NCI-H226 (cell line): ENCODE measurements around the gene CAPN8.

Experiments used
- DNase-seq: peaks from one replicate; pipeline ENCODE4 v3.0.0-alpha.2; 2015

Gene CAPN8

DNA sequence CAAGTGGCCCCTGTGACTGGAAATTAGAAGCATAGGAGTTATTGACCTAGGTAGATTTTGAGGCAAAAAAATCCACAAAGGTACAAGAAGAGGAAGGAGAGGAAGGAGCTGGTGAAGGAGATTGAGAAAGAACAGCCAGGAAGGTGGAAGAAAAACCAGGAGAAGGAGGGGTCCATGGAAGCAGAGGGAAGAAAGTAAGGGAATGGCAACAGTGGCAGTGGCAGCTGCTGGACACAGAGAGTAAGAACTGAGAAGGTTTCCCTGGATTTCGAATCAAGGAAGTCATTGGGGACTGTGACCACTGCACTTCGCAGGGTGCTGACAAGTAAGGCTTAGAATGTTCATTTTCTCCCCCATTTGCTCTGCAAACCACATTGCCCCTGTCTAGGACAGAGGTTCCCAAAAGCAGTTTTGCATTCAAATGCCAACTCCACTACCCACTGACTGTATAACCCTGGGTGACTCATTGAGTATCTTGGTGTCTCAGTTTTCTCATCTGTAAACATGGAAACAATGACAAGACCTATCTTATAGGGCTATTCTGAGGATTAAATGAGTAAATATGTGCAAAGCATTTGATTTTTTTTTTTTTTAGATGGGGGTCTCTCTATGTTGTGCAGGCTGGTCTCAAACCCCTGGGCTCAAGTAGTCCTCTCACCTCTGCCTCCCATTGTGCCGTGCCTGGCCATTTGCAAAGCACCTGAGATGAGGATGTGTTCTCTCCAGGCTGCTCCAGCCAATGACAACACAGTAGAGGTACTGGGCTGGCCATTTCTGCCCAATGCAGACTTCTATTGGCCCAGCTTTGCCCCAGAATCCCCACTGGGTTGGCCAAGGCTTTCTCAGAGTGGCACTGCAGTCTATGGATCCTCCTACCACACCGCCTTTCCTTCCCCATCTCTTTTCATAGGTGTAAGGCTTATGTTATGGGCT is 37.5 kb upstream of the CAPN8 start:
- DNase-seq = no peak

DNA sequence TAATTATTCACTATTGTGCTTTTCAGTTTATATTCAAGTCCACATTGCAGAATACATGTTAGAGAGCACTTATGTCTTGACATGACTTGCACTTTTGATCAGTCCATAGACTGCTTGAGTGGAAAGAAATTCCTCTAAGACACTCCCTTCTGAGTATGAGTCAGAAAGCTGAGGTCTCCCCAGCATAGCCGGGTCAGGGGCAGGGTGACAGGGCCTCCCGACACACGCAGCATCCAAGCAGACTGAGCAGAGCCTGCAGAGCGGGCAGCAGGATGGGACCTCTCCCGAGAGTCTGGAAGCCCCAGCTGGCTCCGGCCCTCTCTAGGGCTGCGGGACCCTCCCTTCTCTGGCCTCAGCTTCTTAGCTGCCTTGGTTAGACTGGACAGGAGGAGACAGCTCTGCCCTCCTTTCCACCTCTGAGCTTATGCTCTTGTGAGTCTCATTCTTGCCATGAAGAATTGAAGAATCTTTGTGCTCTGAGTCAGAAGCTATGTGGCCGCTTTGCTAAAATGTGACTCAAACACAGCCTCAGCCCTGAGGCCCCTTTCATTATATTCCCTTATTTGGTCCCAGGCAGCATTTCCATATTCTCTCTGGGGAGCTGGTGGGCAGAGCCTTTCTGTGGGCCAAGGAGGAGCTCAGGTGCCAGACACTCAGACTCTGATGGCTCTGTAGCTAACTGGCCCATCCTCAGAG is 35.6 kb upstream of the CAPN8 start:
- DNase-seq = peak; percentile 83

DNA sequence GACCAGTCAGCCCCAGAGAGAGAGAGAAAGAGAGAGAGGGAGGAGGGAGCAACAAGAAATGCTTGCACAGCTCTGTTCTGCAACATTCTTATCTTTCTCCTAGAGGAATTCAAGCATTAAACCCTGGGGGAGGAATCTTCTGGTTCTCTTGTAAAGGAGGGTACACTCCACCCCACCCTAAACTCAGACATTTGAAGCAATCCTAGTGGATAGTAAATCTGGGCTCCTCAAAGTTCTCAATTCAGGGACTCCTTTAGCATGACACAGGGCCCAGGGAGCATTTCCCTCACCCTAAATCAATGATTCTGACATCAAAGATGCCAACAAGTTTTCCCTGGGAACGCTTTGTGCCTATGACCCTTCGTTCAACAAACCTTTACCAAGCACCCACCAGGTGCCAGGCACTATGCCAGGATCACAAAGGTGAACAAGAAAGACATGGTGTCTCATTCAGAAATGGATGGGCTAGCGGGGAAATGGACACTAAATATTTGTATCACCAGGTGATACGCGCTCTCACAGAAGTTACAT is 35.0 kb upstream of the CAPN8 start:
- peak; percentile 68 for DNase-seq

DNA sequence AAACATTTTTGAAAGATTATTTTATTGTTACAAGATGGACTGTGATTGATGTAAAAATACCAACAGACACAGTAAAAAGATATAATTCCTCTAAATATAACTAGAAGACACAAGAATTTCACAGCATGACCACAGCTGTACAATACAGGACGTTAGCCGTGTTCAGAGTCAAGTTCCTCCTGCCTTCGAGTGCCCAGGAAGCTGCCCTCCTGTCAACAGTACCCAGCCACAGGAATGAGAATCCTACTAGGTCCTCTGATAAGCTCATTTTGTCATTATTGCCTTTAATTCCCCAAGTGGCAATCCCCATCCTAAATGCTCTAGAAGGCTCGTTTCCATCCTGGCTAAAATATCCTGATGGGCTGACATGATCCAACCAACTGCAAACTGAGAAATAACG is 30.4 kb upstream of the CAPN8 start:
- no peak for DNase-seq

DNA sequence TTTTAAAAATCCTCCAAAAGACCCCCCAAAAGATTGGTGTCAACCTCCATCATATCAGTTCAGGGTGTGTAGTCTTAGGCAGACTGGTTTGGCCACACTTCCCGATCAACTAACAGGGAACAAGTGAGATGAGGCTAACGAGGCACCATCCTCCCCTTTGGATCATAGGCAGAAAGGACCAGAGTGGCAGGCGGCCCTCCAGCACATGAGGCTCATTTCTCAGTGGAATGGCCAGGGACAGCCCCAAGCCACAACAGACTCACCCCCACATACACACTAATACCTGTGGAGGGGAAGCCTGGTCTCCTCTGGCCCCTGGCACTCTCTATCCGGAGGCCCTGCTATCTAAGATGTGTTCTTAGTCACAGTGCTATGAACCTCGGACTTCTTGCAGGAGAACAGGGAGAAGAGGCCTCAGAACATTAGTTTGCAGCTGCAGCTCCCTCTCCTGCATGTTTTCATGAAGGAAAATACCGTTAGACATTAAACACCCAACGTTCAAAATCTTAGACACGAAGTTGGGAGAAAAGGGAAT is 29.6 kb upstream of the CAPN8 start:
- no peak for DNase-seq

DNA sequence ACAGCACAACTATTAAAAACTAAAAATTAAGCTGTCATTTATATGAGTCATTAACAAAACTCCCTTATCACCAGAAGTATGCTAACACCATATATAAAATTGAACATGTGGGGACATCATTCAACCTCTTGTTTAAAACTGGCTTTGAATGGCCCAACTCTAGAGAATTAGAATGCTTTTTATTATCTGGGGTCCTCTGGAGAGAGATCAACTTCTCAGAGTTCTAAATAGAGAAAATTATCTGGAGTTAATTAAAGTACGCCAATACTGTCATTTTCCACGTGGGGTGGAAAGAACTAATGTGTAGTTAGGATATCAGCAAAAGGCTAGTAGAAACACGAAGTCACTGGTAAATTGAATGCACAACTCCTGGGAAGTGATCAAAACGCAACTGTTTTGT is 25.6 kb upstream of the CAPN8 start:
- DNase-seq = no peak

DNA sequence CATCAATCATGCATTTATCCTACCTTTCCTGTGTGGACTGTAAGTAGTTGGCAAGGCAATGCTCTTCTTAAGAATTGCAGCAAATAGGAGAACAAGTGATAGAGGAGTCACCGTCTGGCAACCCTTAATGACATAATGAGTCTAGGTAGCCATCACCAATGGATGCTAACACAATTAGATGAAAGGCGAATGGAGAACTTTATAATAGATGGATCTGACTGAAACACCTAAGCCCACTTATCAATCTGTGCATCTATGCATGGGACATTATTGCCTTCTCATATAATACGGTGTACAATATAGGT is 18.9 kb upstream of the CAPN8 start:
- no peak for DNase-seq

DNA sequence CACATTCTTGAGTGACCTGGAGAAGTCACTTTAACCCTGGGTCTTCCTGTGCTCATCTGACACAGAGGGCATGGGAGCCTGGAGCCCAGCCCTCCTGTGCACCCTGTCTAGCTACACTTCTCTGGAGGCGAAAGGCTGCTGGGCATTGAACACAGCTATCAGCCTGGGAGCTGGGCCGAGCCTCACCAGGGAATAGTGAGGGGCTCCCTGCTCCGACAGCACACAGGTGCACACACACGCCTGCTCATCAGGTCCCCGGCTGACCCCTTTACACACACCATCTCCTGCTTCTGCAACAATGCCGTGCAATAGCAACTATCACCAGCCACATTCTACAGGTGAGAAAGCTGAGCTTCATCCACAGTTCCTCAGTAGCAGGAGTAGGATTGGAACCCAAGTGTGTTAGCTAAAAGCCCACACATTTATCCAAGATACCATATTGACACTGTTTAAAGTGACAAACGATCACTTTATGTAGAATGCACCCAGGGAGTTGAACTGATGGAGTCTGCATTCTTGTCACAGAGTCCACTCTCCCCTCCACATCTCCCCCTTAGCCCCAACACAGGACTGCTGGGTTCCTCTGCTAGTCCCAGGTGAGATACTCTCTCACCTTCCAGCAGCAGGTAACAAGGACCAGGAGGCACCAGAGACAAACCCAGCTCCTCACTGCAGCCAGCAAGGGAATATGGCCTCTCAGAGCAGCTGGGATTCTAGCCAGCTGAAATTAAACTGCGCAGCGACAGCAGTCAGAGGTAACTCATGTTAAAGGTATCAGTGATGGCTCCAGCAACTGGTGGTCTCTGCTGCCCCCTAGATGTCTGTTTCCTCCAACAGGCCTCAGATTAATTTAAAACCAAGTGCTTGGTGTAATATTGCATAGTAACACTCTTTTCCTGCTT is 18.3 kb upstream of the CAPN8 start:
- peak; percentile 4 for DNase-seq

DNA sequence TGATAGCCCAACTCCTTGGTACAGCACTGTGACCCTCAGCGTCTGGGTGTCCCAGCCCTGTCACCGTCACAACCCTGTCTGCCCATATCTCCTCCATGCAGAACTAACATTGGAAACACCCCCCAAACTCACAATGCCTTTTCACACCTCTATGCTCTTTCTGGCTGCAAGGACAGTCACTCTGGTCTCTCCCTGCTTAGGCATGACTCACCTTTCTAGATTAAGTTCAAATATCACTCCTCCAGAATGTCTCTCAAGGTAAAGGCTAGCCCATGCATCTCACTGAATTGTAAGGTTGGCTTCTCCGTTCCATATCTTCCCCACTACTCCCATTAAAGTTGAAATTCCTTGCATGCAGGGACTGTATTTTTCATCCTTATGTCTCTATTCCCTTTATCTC is 17.0 kb upstream of the CAPN8 start:
- no peak for DNase-seq

DNA sequence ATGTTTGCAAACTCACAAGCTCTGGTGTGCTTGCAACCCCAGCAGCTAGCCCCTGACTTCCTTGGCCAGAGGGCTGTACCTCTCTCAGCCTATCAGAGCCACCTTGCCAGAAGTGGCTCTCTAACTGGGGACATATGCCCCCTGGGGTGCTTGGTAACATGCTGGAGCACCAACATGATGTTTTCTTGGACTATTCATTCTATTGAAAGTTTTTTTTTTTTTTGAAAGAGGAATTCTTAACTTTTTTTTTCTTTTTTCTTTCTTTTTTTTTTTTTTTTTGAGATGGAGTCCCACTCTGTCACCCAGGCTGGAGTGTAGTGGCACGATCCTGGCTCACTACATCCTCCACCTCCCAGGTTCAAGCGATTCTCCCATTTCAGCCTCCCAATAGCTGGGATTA is 14.7 kb upstream of the CAPN8 start:
- no peak for DNase-seq

DNA sequence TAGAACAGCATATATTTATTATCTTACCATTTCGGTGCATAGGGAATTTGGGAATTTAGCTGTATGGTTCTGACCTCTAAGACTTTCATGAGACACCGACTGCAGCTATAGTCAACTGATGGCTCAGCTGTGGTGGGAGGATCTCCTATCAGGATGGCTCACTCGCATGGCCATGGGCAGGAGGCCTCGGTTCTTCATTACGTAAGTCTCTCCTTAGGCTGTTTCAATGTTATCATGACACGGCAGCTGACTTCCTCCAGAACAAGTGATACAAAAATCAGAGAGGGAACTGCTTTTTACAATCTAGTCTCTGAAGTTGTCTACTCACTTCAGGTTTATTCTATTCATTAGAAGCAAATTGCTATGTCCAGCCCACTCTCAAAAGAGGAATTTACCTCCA is 13.3 kb upstream of the CAPN8 start:
- DNase-seq = no peak

DNA sequence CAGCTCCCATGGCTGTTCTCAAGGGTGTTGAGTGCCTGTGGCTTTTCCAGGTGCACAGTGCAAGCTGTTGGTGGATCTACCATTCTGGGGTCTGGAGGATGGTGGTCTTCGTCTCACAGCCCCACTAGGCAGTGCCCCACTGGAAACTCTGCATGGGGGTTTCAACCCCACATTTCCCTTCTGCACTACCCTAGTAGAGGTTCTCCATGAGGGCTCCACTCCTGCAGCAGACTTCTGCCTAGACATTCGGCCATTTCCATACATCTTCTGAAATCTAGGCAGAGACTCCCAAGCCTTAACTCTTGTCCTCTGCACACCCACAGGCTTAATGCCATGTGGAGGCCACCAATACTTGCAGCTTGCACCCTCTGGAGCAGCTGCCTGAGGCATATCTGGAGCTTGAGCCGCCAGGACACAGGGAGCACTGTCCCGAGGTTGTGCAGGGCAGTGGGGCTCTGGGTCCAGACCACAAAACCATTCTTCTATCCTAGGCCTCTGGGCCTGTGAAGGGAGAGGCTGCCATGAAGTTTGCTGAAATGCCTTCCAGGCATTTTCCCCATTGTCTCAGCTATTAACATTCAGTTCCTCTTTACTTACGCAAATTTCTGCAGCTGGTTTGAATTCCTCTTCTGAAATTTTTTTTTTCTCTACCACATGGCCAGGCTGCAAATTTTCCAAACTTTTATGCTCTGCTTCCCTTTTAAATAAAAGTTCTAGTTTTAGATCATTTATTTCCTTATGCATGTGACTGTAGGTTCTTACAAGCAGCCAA is 8.8 kb upstream of the CAPN8 start:
- no peak for DNase-seq

DNA sequence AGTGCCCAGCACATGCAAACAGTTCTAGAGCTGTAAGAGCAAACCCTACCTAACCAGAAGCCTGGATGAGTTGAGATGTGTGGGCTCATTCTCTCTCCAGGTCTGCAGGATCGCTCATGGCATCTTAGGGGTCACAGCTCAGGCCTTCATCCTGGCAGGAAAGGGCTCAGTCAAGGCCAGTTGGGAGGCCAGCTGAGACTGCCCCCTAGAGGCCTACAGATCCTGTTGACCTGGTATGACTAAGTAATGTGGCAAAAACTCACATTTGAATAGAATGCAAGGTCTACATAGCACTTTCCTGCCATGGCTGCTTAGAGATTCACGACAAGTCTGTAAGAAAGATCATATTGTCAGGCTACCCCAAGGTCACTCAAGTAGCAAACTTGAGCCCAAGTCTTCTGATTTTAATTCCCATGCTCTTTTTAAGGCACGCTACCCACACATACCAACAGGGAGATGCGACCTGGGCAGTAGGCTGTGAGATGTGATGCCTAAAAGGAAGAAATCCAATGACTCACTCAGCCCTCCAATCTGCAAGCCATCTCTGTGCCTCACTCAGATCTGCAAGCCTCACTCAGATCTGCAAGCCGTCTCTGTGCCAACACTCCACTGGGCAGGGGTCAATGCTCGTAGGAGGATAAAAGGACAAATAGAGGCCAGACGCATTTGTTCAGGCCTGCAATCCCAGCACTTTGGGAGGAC is 5.1 kb upstream of the CAPN8 start:
- DNase-seq = peak; percentile 11

DNA sequence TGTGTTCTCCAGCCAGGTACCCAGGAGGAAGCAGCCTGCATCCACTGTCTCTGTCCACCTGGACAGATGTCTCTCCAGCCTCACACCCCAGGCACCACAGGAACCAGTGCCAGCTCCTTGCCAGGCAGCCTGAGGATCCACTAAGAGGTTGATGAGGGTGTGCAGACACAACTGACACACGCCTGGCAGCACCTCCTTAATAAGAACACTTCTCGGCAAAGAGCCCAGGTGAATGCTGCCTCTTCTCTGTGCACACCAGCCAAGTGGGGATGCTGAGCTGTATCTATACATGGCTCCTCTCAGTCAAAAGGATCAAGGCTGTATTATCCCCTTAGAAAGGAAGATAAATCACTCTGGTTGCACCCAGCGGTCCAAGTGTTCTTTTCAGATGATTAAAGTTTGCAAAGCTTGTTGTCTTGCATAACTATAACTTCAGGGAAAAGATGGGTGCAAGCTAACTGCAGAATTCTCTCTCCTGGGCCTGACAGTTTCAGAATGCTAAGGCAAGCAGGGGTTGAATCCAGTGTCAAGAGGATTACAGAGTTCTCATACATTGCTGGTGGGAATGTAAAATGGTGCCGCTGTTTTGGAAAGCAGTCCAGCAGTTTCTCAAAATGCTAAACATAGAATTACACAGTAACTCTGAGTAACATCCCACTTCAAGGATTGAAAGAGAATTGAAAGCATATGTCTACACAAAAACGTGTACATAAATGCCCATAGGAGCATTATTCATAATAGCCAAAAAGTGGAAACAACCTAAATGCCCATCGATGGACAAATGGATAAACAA is 3.7 kb upstream of the CAPN8 start:
- DNase-seq = no peak

DNA sequence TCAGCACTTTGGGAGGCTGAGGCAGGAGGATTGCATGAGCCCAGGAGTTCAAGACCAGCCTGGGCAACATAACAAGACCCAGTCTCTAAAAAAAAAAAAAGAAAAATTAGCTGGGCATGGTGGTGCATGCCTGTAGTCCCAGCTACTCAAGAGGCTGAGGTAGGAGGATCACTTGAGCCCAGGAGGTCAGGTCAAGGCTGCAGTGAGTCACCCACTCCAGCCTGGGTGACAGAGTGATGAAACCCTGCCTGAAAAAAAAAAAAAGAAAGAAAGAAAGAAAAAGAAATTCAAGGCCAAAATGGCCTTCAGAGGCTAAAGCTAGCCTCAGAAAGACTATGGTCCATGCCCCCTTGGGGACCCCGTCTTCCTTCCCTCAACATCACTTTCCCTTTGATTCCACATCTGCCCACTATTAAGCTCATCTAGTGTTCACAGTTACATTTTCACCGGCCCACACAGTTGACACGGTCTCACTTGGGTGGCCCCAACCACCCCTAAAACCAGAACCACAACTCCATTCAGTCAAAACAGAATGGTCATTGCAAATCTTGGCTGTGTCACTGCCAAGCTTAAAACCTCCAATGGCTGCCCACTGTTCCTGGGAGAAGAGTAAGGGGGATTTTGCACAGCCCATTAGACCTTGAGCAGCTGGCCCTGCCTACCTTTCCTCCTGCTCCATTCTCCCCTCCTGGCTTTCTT is 2.1 kb upstream of the CAPN8 start:
- no peak for DNase-seq

DNA sequence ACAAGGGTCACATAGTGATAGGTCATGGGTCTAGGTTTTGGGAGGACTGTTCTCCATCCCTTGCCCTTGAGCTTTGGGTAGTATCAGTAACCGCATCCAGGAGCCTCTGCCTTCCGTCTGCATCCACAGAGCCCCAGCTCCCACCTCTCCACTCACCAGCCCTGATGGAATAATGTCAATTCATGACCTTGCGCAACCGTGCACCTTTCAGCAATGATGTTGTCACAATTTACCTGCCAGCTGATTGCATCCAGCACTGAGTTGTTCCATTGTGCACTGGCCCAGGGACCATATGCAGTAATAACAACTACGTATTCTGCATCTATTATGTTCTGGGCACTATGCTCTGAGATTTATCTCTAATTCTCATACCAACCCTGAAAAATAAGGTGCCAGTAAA is 1.4 kb downstream of the CAPN8 start:
- no peak for DNase-seq

DNA sequence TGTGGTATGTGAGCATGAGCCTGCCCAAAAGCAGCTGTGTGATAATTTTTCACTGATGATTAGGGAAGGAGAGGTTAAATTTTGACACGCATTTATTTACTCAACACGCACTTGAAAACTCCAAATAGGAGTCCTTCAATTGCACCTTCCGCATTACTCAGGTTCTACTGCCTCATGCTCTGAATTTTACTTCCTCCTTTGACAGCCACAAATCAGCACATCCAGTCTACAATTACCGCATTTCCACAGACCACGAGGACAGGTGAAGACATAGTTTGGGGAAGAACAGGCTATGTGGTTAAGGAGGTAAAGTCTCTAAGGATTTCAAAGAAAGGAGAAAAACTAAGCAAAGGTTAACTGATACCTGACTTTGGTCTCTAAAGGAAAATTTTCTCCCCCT is 2.6 kb downstream of the CAPN8 start:
- no peak for DNase-seq

DNA sequence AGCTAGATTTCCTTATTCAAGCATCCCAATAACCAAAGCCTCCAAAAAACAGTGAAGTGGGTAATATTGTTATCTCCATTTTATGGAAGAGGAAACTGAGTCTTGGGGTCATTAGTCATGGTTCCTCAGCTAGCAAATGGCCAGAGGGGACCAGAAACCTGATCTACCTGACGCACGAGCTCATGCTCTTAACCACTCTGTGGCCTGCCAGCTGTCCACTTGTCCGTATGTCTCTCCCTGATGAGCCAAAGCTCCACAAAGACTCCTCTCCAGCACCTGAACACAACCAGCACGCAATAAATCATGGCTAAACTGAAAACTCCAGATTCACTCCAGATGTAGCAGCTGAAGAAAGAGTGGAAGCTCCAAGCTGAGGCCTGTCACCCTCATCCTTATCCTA is 5.8 kb downstream of the CAPN8 start:
- no peak for DNase-seq

DNA sequence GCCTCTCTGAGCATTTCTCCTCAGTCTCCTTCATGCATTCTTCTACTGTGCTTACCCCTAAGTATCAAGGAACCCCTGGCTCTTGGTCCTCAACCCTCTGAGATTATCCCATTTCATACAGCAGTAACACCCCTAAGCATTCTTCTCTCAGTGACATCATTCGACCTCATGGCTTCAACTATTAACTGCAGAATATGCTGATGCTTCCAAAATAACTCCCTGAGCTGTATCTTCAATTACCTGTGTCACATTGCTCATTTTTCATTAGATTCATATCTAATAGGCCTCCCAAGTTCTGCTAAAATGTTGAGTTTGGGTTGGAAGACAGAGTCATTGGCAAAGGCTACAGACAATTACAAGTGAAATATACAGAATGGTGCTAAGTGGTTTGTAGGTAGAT is 7.5 kb downstream of the CAPN8 start:
- DNase-seq = no peak

DNA sequence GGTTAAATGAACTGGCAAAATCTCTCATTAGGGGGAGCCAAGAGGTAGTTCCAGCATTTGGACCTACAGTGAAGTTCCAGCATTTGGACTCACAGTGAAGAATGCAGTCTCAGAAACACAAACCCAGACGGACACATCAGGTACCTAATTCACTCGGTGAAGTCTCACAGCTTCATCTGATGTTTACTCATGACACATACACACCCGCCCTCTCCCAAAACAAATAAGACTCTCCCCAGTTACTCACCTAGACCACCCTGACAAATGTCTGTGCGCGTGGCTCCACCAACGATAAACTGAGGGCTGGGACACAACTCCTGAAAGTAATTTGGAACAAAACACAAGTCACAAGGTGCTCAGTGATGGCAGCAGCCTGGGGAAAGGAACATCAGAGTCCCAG is 11.4 kb downstream of the CAPN8 start:
- DNase-seq = no peak
